Caki2 (cell line): ENCODE data around the gene ARNT2. TPM values are rescaled to one million over a fixed set of nuclear protein-coding genes. Genes with fewer than 3 reads are reported as not detected.

ENCODE experiments used
- DNase-seq: peaks from one replicate; pipeline ENCODE4 v3.0.0-alpha.2; 2015; ENCODE audit warnings: low read depth
- in situ Hi-C: cut with HindIII; loops from 2 replicates; pipeline ENCODE4 v1.10.0; 2016; ENCODE audit warnings: low sequenced_read_pairs, low pct_unique_long_range_greater_than_20kb, mixed read lengths
- total RNA-seq: library from RNA; depleted of rRNA; stranded (reverse); fragments of >200 nt; shearing (Covaris generic); gene quantifications from 2 replicates; pipeline ENCODE4 v1.2.3, GENCODE V29; 2014; ENCODE audit warnings: low replicate concordance

ARNT2 gene
- total RNA-seq, 1 experiment from 2014 or later: 26.3 TPM

DNA sequence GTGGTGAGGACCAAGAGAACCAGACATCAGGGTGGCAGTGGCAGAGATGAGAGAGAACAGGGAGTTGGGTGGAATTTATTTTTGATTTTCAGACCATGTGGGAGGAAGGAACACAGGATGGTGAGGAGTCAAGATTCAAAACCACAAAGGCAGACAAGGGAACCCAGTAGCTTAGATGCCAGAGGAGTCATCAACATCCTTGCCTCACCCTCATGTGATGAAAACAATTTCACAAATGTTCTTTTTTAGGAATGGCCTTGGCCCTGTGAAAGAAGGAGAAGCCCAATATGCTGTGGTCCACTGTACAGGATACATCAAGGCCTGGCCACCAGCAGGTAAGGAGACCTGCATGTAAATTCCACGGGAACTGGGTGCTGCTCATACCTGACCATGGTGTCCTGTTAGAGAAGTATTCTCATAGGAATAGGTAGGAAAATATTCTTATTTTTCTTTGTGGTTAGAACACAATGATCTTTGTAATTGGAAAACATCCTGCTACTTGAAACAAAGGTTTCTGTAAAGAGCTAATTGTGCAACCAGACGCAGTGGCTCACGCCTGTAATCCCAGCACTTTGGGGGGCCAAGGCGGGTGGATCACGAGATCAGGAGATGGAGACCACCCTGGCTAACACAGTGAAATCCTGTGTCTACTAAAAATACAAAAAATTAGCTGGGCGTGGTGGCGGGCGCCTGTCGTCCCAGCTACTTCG lies 110.0 kb downstream of the ARNT2 start:
- in situ Hi-C loops: no loop called here
- DNase-seq: no peak

GRCh38 chr15:80517290-80517689 lies 113.1 kb downstream of the ARNT2 start:
- no peak for DNase-seq
- in situ Hi-C loops: no loop called here

DNA sequence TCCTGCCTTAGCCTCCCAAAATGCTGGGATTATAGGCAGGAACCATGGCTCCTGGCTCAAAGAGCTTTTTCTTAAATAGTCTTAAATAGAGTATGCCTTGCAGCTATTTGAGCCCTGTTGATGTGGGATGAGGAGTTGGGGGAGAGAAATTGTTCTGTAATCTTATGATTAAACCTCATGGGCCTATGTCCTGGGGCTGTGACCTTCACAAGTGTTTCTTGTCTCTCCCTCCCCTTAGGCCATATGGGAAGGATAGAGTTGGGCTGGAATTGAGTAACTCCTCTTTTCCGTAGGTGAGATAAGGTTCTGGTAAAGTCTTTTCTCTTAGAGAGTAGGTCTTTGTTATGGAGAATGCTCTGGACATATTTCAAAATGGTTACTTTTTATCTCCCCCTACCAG lies 114.3 kb downstream of the ARNT2 start:
- in situ Hi-C loops: no loop called here

GRCh38 chr15:80523746-80524145 lies 119.6 kb downstream of the ARNT2 start:
- in situ Hi-C loops: no loop called here
- no peak for DNase-seq

More for the DNA sequence above, 114.3 kb downstream of the ARNT2 start:
- DNase-seq: no peak

GRCh38 chr15:80525853-80526252 lies 121.7 kb downstream of the ARNT2 start:
- in situ Hi-C loops: no loop called here
- DNase-seq: no peak

DNA sequence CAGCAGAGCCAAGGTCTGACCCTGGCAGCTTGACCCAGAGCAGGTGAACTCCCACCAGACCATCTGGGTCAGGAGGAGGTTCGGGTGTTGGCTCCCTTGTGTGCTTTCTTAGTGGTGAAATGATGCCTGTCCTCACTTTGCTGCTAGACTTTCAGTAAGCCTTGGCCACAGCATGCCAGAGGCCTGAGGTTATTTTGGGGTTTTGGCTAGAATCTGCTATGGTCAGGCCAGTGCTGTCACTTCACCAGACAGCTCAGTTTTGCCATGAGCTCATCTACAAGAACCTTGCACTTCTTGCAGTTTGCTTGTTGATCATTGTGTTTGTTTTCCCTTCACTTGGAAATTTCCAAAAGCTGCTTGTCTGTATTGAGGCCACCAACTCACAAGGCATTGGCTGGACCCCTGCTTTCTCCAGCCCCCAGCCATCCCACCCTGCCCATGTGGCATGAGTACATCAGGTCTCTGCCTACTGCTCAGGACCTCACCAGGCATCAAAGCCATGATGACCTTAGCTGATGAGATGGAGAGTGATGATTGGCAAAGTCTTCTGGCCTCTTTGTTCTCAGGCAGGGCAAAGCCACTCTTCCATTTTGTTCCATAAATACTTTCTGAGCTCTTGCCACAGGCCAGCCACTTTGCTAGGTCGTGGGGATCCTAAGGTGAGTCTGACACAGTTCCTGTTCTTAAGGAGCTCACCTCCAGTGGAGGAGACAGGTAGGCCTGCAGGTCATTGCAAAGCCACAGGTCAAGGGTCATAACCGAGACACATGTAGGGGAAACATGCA lies 122.6 kb downstream of the ARNT2 start:
- in situ Hi-C loops: no loop called here
- no peak for DNase-seq

GRCh38 chr15:80527406-80527805 lies 123.2 kb downstream of the ARNT2 start:
- DNase-seq: no peak
- in situ Hi-C loops: no loop called here

- in situ Hi-C loops: no loop called here
- DNase-seq: no peak
Measured at GRCh38 chr15:80527961-80528360, 123.8 kb downstream of the ARNT2 start.

DNA sequence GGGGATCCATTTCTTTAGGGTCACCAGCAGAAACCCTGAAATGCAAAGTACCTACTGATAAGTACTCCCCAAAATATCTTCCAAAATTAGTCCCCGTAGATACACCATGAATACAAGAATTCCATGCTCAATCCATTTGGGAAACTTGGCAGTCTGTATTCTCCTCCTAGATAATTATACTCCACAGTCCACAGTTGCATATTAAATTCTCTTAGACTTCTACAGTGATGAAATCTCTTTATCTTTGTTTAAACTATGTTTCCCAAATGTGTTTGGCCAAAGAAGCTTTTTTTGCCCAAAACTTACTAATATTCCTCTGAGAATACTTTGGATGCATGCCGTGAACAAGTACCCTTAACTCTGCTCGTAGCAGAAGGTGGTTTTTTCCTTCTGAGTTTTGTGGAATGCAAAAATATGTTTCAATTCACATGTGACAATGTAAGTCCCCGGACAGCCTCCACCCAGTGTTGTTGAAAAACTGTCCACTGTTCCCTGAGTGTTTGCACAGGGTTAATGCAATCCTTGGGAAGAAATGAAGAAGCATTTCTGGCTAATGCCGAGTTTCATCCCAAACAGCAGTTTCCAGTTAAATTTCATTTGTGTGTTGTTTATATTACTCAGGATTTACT lies 126.7 kb downstream of the ARNT2 start:
- no peak for DNase-seq
- in situ Hi-C loops: no loop called here

GRCh38 chr15:80531388-80531787 lies 127.2 kb downstream of the ARNT2 start:
- DNase-seq: no peak
- in situ Hi-C loops: no loop called here

- in situ Hi-C loops: no loop called here
- DNase-seq: no peak
Measured at GRCh38 chr15:80531796-80532195, 127.6 kb downstream of the ARNT2 start.

DNA sequence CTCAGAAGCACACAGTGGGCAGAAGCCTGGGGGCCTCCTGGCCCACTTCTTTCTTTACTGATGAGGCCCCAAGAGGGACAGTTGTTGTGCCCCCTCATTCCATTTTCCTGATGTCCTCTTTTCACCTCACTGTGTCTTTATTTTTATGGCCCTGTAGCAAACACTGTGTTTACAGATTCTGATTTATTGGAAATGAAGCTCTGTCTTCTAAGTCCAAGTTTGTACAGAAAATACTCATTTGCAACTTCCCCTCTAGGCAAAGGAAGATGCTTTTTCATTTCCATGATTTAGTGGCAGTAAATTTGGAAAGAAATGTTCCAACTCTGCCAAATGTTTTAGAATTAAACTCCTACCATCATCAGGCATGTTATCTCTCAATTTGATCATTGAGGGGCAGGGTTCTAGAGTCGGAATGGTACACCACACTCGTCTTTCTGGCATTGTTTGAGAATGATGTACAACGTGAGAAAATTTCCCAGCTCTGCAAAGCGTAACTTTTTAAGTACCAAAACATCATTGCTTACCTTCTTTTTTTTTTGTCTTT lies 129.7 kb downstream of the ARNT2 start:
- DNase-seq: no peak
- in situ Hi-C loops: no loop called here

- no peak for DNase-seq
- in situ Hi-C loops: no loop called here
Measured at GRCh38 chr15:80536231-80536630, 132.0 kb downstream of the ARNT2 start.

- in situ Hi-C loops: no loop called here
- no peak for DNase-seq
Measured at GRCh38 chr15:80536716-80537115, 132.5 kb downstream of the ARNT2 start.

GRCh38 chr15:80545078-80545477 lies 140.9 kb downstream of the ARNT2 start:
- in situ Hi-C loops: no loop called here

DNA sequence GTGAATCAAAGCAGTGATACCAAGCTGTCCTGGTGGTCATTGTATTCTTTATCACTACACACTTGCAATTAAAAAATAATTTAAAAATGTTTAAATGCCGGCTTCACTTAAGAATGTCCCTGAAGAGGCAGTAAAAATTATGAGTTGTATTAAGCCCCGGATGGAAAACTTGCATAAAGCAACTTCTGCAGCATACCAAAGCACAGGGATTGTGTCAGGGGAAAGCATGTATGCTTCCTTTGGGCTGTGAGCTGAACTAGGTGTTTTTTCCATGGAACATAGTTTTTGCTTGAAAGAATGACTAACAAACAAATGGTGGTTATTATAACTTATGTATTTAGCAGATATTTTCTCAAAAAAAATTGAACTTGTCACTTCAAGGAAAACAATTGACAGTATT lies 143.1 kb downstream of the ARNT2 start:
- in situ Hi-C loops: no loop called here
- no peak for DNase-seq

More at GRCh38 chr15:80545078-80545477, 140.9 kb downstream of the ARNT2 start:
- DNase-seq: no peak

DNA sequence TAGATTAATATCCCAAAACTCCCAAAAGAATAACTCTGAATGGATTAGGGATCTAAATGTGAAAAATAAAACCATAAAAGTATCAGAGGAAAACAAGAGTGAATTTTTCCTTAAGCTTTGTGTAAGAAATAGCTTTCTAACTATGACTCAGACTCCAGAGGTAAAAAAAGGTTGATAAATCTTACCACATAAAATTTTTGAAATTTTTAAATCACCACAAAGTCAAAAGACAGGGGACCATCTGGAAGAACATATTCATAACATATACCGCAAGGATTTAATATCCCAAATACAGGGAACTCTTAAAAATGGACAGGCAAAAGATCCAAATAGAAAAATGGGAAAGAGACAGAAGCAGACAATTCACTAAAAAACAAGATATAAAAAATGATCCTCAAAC lies 145.0 kb downstream of the ARNT2 start:
- in situ Hi-C loops: no loop called here
- DNase-seq: no peak

- in situ Hi-C loops: no loop called here
- no peak for DNase-seq
Measured at GRCh38 chr15:80549654-80550053, 145.5 kb downstream of the ARNT2 start.
